Femur (tissue), 1 donor: ENCODE results near the gene TMEM119.
"Not testable (repeated sequence)": the region's sequence is repeated elsewhere in the genome, so short reads cannot be mapped to it uniquely, and the experiment has no call there.

ENCODE experiments used
- DNase-seq: peaks from one replicate; pipeline ENCODE4 v3.0.0-alpha.2; 2017

Gene TMEM119

DNA sequence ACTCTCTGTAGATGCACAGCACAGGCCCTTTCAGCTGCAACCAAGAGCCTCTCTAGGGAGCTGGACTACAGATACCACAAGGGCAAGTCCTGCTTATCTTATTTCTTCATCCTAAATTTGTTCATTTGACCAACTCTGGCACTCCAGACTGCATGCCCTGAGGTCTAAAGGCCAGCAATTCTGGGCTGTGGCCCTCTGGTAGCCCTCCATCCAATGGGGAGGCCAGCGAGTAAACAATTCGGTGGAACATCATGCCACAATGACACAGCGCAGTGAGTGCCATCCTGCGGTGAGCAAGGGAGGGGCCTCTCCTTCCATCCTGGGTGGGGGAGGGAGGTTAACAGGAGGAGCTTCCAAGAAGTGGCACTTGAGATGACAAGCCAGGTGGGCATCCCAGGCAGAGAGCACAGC is 36.5 kb upstream of the TMEM119 start:
- no peak for DNase-seq

DNA sequence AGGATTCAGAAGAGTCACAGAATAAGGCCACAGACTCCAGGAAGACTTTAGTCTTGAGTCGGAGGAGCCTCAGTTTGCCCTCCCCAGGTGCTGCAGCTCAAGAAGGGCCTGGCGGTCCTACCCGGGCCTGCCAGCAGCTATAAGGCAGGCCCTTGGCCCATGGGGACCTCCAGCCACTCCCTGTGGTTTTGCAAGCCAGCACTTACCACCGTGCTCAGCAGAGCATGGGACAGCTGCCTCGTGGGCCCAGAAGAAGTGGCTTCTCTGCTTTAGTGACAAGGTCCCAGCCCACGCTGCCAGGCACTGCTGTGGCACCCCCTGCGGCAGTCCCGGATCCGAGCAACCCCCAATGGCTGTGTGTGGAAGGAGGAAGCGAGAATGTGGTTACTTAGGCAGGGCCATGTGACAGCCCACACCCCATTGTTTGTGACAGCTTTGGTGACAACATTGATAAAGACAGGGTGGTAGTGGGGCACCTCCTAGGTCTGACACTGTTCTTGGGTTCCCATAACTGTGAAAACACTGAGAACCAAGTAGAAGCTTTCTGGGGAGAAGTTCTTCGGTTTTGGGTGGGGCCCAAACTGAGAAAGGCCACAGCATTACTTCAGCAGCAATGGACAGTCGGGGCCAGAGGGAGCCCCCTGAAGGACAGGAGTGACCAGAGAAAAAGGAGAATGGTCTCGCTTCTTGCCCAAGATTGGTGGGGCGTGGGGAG is 35.8 kb upstream of the TMEM119 start, which contains the start of gene SELPLG:
TSS of gene SELPLG (minus strand) at position 361 of the 715 bp plus-strand sequence. CDS start 9,587 bp downstream, outside the sequence.
- peak; percentile 73 for DNase-seq

DNA sequence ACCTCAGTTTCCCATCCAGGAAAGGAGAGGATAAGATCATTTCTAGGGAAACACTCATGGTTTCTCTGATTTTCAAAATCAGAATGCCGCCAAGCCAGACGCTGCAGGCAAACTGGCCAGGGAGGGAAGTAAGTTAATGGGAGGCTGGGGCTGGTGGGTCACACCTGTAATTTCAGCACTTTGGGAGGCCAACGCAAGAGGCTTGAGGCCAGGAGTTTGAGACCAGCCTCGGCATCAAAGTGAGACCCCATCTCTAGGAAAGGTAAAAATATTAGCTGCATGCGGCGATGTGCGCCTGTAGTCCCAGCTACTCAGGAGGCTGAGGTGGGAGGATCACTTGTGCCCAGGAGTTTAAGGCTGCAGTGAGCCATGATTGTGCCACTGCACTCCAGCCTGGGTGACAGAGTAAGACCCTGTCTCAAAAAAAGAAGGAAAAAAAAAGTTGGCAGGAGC is 35.2 kb upstream of the TMEM119 start:
- DNase-seq: no peak

DNA sequence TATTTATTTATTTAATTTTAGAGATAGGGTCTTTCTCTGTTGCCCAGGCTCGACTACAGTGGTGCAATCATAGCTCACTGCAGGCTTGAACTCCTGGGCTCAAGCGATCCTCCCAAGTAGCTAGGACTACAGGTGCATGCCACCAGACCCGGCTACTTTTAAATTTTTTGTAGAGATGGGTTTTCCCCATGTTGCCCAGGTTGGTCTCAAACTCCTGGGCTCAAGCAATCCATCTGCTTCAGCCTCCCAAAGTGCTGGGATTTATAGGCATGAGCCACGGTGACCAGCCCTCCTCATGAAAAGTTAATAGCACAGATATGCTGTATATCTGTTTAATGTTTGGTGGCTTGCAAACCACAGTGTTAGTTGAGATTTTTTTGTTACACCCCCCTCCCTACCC is 33.4 kb upstream of the TMEM119 start:
- DNase-seq: not testable (repeated sequence)

DNA sequence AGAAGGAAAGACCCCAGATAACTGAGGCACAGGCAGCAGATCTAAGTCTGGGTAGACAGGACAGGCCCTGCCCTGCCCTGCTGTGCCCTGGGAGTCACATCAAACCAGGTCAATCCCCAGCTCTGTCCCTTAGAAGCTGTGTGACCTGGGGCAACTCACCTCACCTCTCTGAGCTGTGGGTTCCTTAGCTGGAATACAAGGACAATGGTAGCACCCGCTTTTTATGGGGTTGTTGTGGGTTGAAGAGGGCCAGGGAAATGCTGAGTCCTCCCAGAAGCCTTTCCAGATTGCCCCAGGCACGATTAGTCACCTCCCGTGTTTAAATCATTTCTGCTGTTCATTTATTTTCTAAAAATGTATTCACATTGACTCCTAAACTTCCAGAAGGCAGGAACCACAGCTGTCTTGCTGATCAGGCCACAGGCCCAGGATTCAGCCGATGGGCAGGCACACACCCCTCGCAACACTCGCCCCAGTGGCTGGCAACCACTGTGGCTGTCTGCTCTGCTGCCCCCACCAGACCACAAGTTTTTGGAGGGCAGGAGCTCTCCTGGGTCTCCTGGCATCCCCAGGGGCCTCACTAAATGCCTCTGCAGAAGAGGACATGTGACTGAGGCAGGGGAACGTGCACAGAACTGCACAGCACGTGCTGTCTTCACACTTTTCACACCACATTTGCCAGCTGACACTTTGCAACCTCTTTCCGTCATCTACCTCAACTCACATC is 32.8 kb upstream of the TMEM119 start:
- no peak for DNase-seq

DNA sequence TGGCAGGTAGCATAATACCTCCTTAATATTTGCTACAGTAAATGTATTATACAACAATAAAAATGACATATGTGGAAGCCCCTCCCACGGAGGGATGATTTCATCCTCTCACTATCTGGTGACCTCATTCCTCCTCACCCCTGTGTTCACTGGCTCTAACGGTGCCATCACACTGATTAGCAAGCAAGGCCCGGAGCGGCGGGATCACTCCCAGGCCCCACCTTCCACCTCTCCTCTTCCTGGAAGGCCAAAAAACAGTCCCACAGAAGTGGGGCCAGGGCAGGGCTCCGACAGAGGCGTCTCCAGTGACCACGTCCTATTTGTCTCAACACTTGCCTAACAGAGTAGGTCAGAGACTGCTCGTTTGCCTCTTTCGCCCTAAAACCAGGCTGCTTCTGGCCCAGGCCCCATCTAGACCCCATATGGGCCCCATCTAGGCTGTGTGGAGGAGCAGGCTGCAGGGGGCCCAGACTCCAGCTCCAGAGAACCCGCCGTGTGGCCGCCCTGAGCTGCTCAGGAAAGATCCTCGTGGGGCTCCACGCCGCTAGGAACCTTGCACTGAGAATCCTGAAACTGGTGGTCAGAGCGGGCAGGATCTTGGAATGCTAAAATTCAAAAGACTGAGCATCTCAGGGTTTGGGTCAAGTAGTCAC is 32.1 kb upstream of the TMEM119 start:
- no peak for DNase-seq

DNA sequence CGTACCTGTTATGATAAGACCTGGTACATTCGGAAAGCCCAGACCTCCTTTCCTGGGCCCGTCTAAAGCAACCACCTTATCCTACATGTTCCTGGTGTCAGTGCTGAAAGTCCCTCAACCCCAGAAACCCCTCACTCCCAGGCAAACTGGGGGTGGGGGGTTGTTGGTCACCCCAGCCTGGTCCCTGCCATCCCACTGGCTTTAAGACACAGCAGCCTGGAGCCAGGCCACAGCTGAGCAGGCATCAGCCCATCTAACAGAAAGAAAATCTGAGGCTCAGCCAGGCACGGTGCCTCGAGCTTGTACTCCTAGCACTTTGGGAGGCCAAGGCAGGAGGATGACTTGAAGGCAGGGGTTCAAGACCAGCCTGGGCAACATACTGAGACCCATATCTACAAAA is 31.3 kb upstream of the TMEM119 start:
- no peak for DNase-seq

DNA sequence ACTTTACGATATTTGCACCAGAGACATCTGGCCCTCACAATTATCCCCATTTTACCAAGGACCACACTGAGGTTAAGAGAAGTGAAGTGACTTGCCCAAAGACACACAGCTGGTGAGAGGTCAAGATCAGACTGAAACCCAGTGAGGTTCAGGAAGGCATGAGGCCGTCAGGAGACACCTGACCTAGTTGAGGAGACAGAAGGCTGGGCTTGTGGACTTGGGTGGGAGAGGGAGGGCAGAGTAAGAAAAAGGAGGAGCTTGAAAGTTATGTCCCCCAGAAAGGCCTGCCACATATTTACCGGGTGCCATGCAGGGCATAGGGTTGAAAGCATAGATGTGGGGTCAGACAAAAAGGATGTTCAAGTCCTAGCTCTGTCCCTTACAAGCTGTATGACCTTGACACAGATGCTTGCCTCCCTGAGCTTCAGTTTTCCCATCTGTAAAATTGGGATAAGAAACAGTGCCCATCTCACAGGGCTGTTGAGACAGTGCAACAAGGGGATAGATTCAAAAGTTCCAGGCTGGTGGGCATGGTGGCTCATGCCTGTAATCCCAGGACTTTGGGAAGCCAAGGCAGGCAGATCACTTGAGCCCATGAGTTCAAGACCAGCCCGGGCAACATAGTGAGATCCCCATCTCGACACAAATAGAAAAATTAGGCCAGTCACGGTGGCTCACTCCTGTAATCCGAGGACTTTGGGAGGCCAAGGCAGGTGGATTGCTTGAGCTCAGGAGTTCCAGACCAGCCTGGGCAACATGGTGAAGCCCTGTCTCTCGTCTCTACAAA is 29.4 kb upstream of the TMEM119 start:
- no peak for DNase-seq

DNA sequence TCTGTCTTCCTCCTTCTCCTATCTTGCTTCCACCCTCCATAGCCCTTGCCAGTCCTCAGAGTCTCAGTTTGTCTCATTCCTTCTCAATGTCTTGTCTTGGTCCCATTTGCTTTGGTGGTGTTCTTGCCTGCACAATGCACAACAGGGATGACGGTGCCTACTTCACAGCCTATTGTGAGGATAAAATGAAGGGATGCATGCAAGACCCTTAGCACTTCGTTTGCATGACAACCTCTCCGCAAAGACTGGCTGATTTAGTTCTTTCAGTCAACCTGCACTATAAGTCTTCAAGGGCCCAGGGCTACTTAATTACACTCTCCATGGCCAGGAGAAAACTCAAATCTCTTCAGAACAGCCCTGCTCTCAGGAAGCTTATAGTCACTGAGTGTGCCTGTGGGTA is 27.3 kb upstream of the TMEM119 start:
- no peak for DNase-seq

DNA sequence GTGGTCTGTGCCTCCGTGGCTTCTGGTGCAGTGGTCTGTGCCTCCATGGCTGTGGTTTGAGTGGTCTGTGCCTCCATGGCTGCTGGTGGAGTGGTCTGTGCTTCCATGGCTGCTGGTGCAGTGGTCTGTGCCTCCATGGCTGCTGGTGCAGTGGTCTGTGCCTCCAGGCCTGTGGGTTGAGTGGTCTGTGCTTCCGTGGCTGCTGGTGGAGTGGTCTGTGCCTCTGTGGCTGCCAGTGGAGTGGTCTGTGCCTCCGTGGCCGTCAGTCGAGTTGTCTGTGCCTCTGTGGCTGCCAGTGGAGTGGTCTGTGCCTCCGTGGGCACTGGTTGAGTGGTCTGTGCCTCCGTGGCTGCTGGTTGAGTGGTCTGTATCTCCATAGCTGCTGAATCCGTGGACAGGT is 25.7 kb upstream of the TMEM119 start:
- DNase-seq: no peak

DNA sequence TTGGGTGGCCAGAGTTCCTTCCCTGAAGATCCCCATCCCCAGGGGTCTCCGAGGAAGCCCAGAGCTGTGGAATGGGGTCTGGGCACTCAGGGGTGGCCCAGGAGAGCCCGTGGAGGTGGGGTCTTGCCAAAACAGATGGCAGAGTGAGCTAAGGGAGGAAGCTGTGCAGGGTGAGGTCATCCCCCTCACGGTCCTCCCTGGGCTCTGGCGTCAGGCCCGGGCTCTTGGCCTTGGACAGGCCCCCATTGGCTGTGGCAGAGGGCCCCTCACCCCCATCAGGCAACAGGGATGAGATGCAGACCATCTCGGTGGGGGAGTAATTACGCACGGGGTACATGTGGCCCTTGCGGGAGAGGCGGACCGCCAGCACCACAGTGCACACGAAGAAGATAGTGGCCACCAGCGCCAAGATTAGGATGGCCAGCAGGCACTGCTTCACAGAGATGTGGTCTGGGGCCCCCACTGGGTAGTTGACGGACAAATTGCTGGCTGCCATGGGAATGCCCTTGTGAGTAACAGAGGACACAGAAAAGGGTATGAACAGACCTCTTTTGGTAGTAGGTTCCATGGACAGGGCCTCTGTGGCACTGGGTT is 25.1 kb upstream of the TMEM119 start:
- no peak for DNase-seq

DNA sequence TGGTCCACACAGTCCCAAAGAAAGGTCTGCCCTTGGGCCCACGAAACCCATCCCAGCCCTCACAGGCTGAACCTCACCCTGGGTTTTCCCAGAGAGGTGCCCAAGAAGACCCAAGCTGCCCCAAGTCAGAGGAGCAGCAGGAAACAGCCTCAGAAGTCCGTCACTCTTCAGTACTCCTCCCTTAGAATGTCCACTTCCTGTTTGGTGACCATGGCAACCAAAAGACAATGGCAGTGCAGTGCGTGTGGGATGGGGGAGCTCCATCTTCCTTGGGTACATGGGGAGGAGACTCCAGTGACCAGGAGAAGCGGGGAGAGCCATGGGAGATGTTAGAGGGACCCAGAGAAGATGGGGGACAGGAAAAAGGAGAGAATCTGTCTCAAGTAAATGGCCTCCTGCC is 24.5 kb upstream of the TMEM119 start:
- no peak for DNase-seq

DNA sequence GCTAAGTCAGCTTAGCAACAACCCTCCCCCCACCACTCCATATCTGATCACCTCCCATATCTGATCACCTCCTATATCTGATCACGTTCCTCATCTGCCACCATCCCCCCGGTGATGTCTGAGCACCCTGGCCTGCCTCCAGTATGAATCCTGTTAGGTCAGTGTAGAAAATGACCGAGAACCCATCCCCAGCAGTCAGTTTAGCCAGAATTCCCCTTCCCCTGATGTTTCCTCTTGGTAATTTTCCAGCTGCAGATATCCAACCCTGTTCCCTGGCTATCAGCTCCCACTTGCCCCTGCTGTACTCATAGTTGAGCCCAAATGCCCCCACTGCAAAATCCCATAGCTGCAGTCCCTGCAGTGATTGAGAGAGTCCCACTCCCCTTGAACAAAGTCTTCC is 23.3 kb upstream of the TMEM119 start:
- DNase-seq: no peak

DNA sequence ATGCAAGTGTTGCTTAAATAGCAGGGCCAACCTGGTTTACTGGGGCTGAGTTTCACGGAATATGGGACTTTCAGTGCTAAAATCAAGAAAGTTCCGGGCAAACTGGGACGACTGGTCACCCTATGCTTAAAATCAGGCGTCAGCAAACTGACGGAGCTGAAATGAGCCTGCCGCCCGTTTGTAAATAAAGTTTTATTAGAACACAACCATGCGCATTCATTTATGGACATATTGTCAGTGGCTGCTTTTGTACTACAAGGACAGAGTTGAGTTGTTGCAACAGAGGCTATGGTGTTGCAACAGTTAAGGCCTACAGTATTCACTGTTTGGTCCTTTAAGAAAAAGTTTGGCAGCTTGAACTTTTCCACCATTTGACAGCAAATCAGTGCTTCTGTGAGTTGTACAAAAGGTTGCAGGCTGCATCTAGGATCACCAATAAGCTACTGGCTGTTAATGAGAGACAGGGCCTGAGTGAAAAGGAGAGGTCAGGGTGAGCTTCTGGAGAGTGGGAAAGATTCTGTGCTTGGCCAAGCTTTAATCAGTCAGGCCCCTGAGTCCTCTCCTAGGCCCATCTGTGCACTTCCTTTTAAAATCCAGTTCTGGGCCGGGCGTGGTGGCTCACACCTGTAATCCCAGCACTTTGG is 22.5 kb upstream of the TMEM119 start:
- DNase-seq: no peak

DNA sequence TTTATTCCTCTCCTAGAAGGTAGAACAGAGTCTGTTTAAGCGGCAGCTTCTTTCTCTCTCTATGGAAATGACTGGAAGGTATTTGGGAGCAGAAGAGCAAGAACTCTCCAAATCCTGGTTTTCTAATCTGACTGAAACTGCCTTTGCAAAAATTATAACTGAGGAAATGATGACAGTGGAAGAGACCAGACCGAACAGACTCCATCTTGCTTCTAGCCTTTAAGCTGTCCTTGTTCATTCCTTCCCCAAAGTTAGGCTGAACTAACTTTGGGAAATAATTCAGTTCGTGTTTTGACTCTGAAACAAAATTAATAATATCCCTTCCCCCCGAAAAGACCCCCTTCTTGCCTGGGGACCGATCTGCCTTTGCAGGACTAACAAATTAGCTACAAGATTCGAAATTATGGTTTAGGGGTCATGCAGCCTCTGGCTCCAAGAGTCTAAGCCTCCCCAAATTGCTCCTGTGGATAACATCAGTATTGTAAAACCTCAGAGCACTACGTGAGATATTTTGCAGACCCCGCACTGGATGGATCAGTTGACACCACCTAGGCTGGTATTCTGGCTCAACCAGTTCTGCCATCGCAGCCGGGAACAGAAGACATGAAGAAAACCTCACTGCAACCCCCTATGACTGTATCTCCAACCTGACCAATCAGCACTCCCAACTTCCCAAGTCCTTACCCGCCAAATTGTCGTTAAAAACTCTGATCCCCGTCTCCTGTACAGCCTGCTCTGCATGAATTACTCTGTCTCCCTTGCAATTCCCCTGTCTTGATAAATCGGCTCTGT is 21.7 kb upstream of the TMEM119 start:
- no peak for DNase-seq

DNA sequence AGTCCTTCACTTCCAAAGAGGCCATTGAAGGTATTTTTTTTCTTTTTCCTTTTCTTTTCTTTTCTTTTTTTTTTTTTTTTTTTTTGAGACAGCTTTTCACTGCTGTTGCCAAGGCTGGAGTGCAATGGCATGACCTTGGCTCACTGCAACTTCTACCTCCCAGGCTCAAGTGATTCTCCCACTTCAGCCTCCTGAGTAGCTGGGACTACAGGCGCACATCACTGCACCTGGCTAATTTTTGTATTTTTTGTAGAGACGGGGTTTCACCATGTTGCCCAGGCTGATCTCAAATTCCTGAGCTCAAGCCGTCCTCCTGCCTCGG is 21.0 kb upstream of the TMEM119 start:
- DNase-seq: not testable (repeated sequence)

DNA sequence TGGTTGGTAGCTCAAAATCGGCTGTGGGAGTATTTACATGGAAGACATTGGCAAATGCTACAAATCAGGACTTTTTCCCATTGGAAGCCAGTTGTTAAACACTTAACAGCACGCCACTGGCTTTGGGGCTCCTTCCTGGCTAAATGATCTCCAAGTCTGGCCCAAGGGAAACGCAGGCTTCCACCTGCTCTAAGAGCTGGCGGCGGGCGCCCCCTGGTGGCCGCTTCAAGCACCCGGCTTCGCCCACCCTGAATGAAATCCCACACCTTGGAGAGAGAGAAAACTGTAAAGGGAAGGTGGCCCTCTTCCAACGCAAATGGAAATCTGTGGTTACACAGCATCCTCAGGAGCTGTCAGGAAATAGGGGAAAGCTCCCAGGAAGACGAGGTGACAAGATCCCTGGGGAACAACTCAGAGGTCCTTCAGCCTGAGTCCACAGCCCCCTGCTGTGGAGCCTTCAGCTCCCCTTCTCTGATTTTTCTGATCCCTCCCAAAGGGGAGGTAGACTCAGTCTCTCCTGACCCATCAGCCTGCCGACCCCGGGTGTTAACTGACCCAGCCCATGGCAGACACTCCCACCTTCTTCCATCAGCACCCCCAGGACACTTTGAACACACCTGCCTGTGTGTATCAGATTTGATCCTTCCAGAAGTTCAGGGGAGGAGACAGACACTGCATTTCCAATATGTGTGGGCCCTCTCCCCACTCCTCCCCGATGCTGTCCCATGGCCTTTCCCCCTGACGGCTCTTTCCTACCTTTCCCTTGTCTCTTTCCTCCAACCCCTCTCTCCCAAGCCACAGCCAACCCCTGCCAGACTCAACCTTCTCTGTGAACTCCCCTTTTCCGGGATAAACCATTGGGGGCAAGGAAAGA is 20.4 kb upstream of the TMEM119 start:
- DNase-seq: peak; percentile 91

DNA sequence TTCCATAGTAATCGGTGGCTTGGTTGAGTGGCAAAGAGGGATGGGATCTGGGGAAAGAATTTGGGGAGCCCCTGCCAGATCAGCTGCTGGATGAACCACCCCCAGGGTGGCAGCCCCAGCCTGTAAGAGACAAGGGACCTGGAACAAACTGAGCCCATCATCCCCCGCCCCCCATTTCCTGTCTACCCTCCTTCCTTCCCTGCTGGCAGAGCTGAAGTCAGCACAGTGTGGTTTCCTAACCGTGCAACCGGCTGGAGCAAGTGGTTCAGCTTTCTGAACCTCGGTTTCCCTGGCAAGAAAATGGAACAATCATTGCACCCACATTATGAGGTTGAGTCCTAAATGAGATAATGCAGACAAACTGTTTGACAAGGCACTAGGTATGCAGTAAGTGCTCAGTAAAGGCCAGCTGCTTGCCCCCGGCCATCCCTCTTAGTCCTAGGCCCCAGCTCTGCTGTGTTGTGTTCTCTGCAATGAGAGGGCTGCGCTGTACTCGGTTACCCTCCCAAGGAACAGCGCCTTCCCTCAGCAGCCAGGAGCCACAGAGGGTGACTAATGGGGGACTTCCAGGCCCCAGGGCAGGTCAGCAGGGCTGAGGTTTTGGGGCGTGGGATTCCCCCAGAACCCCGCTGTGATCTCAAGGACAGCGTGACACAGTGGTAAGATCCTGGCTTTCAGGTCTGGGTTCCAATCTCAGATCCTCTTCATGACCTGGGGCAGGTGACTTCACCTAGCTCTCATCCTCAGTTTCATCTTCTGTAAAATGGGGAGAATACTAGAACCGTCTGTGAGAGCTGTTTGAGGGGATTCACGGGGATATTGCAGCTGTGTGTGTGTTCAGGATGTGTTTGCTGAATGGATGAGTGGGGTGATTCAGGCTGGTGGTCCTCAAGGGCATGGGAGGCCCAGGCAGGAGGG is 19.3 kb upstream of the TMEM119 start:
- no peak for DNase-seq

DNA sequence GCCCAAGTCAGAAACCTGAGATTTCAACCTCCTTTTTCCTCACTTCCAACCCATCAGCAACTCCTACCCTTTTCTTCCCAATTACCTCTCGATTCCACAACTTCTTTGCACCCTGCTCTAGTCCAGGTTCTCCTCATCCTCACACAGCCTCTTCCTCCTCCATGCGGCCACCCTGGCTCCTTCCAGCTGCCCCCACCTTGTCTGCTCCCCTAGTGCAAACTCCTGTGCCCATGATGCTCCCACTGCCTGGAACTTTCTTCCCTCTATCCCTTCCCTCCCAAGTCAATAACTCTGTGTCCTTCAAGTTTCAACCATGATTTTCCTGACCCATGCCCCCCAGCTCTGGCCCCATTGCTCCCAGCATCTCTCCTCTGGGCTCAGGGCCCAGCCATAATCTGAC is 18.5 kb upstream of the TMEM119 start:
- no peak for DNase-seq
